PC-9 (cell line): ENCODE data around the gene TNFSF18.

Experiments used
- EZH2 ChIP-seq: fragments of 200-600 bp; sonication (generic); IDR thresholded peaks from 2 replicates; pipeline ENCODE4 v1.8.0; 2017; ENCODE audit warnings: antibody characterized with exemption, low read depth
- TF ChIP-seq, protein P1 (sequence below): fragments of 200-600 bp; sonication (generic); conservative IDR thresholded peaks from 2 replicates; pipeline ENCODE4 v1.6.1; 2017; ENCODE audit warnings: mixed run types, antibody characterized with exemption, mild to moderate bottlenecking, moderate library complexity

DNA sequence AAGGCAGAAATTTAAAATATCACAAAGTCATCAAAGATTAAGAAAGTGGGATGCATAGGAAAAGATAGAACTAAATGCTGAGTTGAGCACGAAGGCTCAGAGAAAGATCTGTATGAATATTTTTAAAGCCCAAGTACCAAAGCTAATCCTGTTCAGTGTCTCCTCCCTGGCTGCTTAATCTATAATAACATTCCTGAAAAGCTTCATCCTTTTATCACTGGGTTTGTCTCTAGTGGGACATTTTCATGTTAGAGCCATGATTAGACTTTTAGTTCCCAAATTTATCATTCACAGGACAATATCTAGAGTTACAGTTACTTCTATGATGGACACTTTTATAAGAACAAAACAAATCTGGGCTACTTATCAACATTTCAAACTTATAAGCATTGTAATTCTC, 38.6 kb downstream of the TNFSF18 start:
- TF ChIP-seq, protein P1, sequence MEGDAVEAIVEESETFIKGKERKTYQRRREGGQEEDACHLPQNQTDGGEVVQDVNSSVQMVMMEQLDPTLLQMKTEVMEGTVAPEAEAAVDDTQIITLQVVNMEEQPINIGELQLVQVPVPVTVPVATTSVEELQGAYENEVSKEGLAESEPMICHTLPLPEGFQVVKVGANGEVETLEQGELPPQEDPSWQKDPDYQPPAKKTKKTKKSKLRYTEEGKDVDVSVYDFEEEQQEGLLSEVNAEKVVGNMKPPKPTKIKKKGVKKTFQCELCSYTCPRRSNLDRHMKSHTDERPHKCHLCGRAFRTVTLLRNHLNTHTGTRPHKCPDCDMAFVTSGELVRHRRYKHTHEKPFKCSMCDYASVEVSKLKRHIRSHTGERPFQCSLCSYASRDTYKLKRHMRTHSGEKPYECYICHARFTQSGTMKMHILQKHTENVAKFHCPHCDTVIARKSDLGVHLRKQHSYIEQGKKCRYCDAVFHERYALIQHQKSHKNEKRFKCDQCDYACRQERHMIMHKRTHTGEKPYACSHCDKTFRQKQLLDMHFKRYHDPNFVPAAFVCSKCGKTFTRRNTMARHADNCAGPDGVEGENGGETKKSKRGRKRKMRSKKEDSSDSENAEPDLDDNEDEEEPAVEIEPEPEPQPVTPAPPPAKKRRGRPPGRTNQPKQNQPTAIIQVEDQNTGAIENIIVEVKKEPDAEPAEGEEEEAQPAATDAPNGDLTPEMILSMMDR: no peak
- no peak for TF ChIP-seq EZH2
